Activated naive CD8-positive, alpha-beta T cell treated with anti-CD3 and anti-CD28 coated beads, Interleukin-2, amount 10 ng/mL, durations not matched to agents 7 days and 5 days (primary cell): ENCODE data around the gene FGF5. TPM values are rescaled to one million over a fixed set of nuclear protein-coding genes. Genes with fewer than 3 reads are reported as not detected.
"Not testable (repeated sequence)": the region's sequence is repeated elsewhere in the genome, so short reads cannot be mapped to it uniquely, and the experiment has no call there.

Experiments
- ATAC-seq: fragments of 150-1000 bp; cut with Tn5 transposase; one replicate; pipeline ENCODE4 v1.10.0; 2021; ENCODE audit warnings: low read depth, moderate library complexity
- POLR2A ChIA-PET: fragments of 350-600 bp; sonication (Branson Sonifier 250); formaldehyde crosslinking; loops from one replicate; lab custom pipeline; 2021; ENCODE audit warnings: antibody characterized with exemption; lab: Charles Lee
- DNase-seq: peaks from one replicate; pipeline ENCODE4 v3.0.0; 2021
- H3K27ac Mint-ChIP-seq: one replicate; pipeline ENCODE4 v1.8.0; 2022; ENCODE audit warnings: mild to moderate bottlenecking, mixed read lengths
- H3K27me3 Mint-ChIP-seq: one replicate; pipeline ENCODE4 v1.8.0; 2022; ENCODE audit warnings: mild to moderate bottlenecking, moderate library complexity, mixed read lengths
- H3K36me3 Mint-ChIP-seq: one replicate; pipeline ENCODE4 v1.8.0; 2021; ENCODE audit warnings: mild to moderate bottlenecking, mixed read lengths
- H3K4me1 Mint-ChIP-seq: one replicate; pipeline ENCODE4 v1.8.0; 2021; ENCODE audit warnings: mixed read lengths
- H3K4me3 Mint-ChIP-seq: one replicate; pipeline ENCODE4 v1.8.0; 2022; ENCODE audit warnings: mild to moderate bottlenecking, moderate library complexity, mixed read lengths
- H3K9me3 Mint-ChIP-seq: one replicate; pipeline ENCODE4 v1.8.0; 2021; ENCODE audit warnings: mixed read lengths
- total RNA-seq, 2 experiments: library from RNA; stranded (reverse); gene quantifications; one replicate each; pipeline ENCODE4 v1.2.3, GENCODE V29; 2021

The FGF5 gene
- total RNA-seq, 2 experiments from 2014 or later = not detected

GRCh38 chr4:80237992-80238391 is 28.5 kb upstream of the FGF5 start:
- Mint-ChIP-seq H3K4me1 (no peaks in the 10 kb centered on the region), H3K27ac (no peak overlapping the region), H3K4me3 (no peak overlapping the region), H3K36me3 (no peaks in the 10 kb centered on the region), H3K27me3 (no peaks in the 10 kb centered on the region), H3K9me3 (no peaks in the 10 kb centered on the region)
- POLR2A ChIA-PET = no interaction called here
- DNase-seq (no peak), ATAC-seq (no peak)

GRCh38 chr4:80239480-80240150 is 26.8 kb upstream of the FGF5 start:
- H3K27ac Mint-ChIP-seq = no peak overlapping the region
- no peak for ATAC-seq
- H3K27me3 Mint-ChIP-seq = no peaks in the 10 kb centered on the region
- no peaks in the 10 kb centered on the region for H3K4me1 Mint-ChIP-seq
- H3K36me3 Mint-ChIP-seq = no peaks in the 10 kb centered on the region
- H3K9me3 Mint-ChIP-seq = no peaks in the 10 kb centered on the region
- POLR2A ChIA-PET = no interaction called here
- no peak for DNase-seq
- no peak overlapping the region for H3K4me3 Mint-ChIP-seq

DNA sequence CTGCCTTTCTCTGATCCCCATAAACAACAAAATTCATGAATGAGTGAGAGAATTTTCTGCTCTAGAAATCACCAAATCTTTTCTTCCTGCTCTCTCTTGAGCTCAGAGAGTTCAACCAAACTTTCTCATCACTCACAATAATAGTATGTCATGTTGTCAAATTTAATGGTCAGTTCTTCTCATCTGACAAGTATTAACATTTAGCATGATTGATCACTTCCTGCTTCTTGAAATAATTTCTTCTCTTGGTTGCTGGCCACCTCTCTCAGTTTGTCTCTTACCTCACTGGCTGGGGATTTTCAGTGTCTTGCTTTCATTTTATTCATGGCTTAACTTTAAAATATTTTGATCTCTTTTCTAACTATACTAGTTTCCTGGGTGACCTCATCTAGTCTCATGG is 25.5 kb upstream of the FGF5 start:
- no peaks in the 10 kb centered on the region for H3K36me3 Mint-ChIP-seq
- H3K4me3 Mint-ChIP-seq = no peak overlapping the region
- H3K27ac Mint-ChIP-seq = no peak overlapping the region
- DNase-seq (no peak), ATAC-seq (no peak)
- no peaks in the 10 kb centered on the region for H3K9me3 Mint-ChIP-seq
- peaks cover 4% of the 10 kb centered on the region for H3K27me3 Mint-ChIP-seq
- POLR2A ChIA-PET = no interaction called here
- no peaks in the 10 kb centered on the region for H3K4me1 Mint-ChIP-seq

DNA sequence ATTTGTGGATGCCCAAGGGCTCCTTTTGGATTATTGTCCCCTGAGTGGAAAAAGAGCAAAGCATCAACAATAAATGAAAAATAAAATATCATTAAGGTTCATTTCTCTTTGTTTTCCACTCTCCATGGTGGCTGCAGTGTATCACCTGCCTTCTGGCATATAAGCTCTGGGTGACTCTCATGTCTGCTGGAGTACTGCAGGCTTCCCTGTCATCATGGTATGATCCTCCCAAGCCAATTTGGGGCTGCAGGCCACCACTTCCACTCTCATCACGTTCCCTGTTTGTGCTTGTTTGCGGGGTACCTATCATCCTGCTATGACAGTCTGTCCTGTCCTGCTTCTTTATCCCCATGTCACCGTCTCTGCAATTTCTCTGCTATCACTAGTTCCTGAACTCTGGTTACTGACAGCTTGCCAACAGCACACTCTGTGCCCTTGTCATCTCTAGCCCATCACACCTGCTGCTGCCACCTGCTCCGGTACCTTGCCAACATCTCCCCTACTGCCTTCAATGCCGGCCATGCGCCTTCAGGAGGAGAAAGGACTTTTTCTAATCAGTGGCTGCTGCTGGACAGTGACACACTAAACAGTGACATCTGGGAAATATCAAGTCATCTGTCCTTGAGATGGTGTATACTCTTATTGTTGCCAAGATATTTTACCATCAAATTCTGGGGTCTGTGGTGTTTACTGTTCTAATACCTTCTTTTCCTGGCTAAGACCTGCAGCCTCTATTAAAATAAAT is 23.0 kb upstream of the FGF5 start:
- DNase-seq = no peak
- POLR2A ChIA-PET = no interaction called here
- H3K4me1 Mint-ChIP-seq = no peaks in the 10 kb centered on the region
- no peaks in the 10 kb centered on the region for H3K9me3 Mint-ChIP-seq
- H3K27me3 Mint-ChIP-seq = peaks cover 11% of the 10 kb centered on the region
- H3K4me3 Mint-ChIP-seq = no peak overlapping the region
- H3K27ac Mint-ChIP-seq = no peak overlapping the region
- ATAC-seq = no peak
- H3K36me3 Mint-ChIP-seq = no peaks in the 10 kb centered on the region

GRCh38 chr4:80247484-80247883 is 19.0 kb upstream of the FGF5 start:
- H3K4me1 Mint-ChIP-seq = not testable (repeated sequence)
- peaks cover 21% of the 10 kb centered on the region for H3K27me3 Mint-ChIP-seq

GRCh38 chr4:80249144-80249543 is 17.3 kb upstream of the FGF5 start:
- Mint-ChIP-seq H3K4me1 (no peaks in the 10 kb centered on the region), H3K27me3 (peaks cover 21% of the 10 kb centered on the region), H3K9me3 (no peaks in the 10 kb centered on the region), H3K36me3 (no peaks in the 10 kb centered on the region), H3K4me3 (no peak overlapping the region), H3K27ac (no peak overlapping the region)
- DNase-seq = no peak
- no peak for ATAC-seq
- POLR2A ChIA-PET = no interaction called here

More at GRCh38 chr4:80247484-80247883, 19.0 kb upstream of the FGF5 start:
- DNase-seq, H3K9me3 Mint-ChIP-seq, H3K27ac Mint-ChIP-seq, POLR2A ChIA-PET, ATAC-seq, H3K4me3 Mint-ChIP-seq, H3K36me3 Mint-ChIP-seq: not testable (repeated sequence)

DNA sequence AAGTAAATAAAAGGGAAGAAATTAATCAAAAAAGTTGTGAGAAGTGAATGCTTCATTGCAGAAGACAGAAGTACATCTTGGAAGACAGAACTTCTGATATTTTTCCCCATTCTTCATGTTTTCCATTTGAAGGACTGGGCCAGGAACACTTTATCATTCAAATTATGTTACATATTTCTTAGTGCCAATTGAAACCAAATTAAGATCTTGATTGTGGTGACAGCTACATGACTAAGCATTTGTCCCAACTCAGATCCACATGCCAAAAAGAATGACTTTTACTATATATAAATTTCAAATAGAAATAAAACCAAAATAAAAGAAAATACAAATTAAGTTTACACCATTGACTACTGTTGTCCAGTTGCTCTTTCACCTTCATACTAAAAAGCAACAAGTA is 14.0 kb upstream of the FGF5 start:
- no peak overlapping the region for H3K4me3 Mint-ChIP-seq
- no peaks in the 10 kb centered on the region for H3K4me1 Mint-ChIP-seq
- peaks cover 20% of the 10 kb centered on the region for H3K27me3 Mint-ChIP-seq
- DNase-seq (no peak), ATAC-seq (no peak)
- H3K36me3 Mint-ChIP-seq = no peaks in the 10 kb centered on the region
- H3K27ac Mint-ChIP-seq = no peak overlapping the region
- POLR2A ChIA-PET = no interaction called here
- no peaks in the 10 kb centered on the region for H3K9me3 Mint-ChIP-seq

DNA sequence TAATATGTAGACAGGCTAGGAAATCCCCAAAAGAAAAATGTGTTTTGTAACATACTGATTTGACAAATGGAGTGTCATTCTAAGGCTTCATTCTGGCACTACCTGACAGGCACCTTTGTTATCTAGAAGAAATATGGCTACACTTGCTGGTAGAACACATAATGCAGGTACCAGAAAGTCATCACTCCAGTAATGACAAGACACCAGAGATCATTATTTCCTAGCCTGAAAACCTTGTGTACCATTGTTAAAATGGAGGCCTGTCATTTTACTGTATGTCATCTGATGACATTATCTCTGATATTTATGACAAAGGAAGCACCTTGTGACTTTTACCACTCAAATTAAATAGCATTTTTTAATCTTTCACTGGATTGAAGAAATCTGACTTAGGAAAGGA is 13.5 kb upstream of the FGF5 start:
- no peak overlapping the region for H3K27ac Mint-ChIP-seq
- no peaks in the 10 kb centered on the region for H3K36me3 Mint-ChIP-seq
- H3K27me3 Mint-ChIP-seq = peaks cover 21% of the 10 kb centered on the region
- ATAC-seq (no peak), DNase-seq (no peak)
- no peaks in the 10 kb centered on the region for H3K9me3 Mint-ChIP-seq
- POLR2A ChIA-PET = no interaction called here
- H3K4me3 Mint-ChIP-seq = no peak overlapping the region
- no peaks in the 10 kb centered on the region for H3K4me1 Mint-ChIP-seq

DNA sequence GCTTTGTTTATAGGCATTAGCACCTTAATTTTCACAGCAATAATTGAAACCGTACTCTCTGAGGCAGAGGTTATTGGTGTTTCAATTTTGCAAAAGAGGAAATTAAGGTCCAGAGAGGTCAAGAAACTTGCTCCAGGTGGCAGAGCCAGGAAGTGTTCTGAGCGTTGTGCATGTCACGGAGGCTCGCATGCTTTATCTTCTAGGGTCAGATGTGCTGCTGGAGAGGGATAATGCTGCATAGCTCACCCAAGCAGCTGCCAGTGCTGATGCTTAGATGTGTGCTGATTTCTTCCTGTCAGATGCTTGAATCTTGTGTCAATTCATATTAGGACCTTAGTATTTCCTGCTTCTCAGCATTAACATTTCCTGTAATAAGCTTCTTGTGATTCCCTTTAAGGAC is 13.0 kb upstream of the FGF5 start:
- no peaks in the 10 kb centered on the region for H3K9me3 Mint-ChIP-seq
- H3K4me1 Mint-ChIP-seq = no peaks in the 10 kb centered on the region
- no peak overlapping the region for H3K27ac Mint-ChIP-seq
- no peak overlapping the region for H3K4me3 Mint-ChIP-seq
- peaks cover 21% of the 10 kb centered on the region for H3K27me3 Mint-ChIP-seq
- H3K36me3 Mint-ChIP-seq = no peaks in the 10 kb centered on the region
- ATAC-seq (no peak), DNase-seq (no peak)
- POLR2A ChIA-PET = no interaction called here

GRCh38 chr4:80254114-80254513 is 12.3 kb upstream of the FGF5 start:
- ATAC-seq (no peak), DNase-seq (no peak)
- POLR2A ChIA-PET = no interaction called here
- Mint-ChIP-seq H3K36me3 (no peaks in the 10 kb centered on the region), H3K27ac (no peak overlapping the region), H3K4me1 (no peaks in the 10 kb centered on the region), H3K27me3 (peaks cover 22% of the 10 kb centered on the region), H3K9me3 (no peaks in the 10 kb centered on the region), H3K4me3 (no peak overlapping the region)

DNA sequence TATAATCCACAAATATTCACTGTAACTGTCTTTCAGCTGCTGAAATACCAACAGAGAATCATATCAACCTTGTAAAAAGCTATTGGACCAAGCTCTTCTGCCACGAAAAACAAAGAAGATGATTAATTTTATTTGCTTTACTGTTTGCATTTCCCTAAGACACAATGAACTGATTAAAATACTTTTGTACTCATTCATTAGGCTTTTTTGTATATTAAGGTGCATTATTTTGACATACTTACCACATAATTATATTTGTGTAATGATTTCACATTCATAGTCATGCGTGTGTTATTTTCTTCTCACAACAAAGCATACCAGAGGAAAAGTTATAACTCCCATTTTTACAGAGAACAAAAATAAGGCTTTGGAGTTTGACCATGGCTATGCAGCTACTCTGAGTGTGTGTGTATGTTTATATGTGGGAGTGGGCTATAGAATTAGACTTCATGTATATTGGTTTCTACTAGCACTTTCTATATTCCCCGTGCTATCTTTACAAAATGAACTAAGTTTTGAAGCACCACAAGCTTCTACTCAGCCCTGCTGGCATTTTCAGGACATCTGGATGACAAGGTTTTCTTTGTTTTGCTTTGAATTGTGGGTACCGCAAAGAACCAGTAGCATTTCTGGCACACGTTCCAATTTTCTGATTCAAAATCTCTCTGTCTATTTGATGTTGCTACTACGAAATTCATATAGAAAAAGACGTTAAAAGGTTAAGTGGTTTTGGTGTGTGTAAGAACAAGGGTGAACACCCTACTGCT is 11.0 kb upstream of the FGF5 start:
- Mint-ChIP-seq H3K27me3 (peaks cover 19% of the 10 kb centered on the region), H3K36me3 (no peaks in the 10 kb centered on the region), H3K4me3 (no peak overlapping the region), H3K4me1 (no peaks in the 10 kb centered on the region), H3K27ac (no peak overlapping the region), H3K9me3 (no peaks in the 10 kb centered on the region)
- DNase-seq (no peak), ATAC-seq (no peak)
- POLR2A ChIA-PET = no interaction called here

- no peaks in the 10 kb centered on the region for H3K36me3 Mint-ChIP-seq
- no peaks in the 10 kb centered on the region for H3K9me3 Mint-ChIP-seq
- no peak for DNase-seq
- H3K4me3 Mint-ChIP-seq = no peak overlapping the region
- H3K27me3 Mint-ChIP-seq = peaks cover 25% of the 10 kb centered on the region
- POLR2A ChIA-PET = no interaction called here
- no peak overlapping the region for H3K27ac Mint-ChIP-seq
- H3K4me1 Mint-ChIP-seq = no peaks in the 10 kb centered on the region
- ATAC-seq = no peak
These were observed 8.6 kb upstream of the FGF5 start for GRCh38 chr4:80257851-80258250.

DNA sequence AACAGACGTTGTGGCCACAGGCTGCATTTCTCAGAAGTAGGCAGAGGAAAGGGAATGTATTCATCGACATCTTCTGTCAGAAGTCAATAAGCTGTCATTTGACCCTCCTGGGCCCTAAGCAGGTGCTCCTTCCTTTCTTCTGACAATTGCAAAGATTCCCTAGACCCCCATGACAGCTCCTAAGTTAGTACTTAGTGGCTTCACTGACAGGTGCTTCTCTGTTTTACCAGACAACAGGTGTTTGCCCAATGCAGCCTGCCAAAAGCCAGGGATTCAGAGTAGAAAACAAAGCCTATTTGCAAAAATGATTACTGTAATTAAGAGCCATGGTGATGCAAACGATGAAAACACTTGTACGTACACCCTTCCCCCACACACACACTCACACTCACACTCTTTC is 7.5 kb upstream of the FGF5 start:
- ATAC-seq = no peak
- H3K27me3 Mint-ChIP-seq = peaks cover 36% of the 10 kb centered on the region
- peaks cover 2% of the 10 kb centered on the region for H3K4me1 Mint-ChIP-seq
- H3K36me3 Mint-ChIP-seq = no peaks in the 10 kb centered on the region
- POLR2A ChIA-PET = no interaction called here
- no peaks in the 10 kb centered on the region for H3K9me3 Mint-ChIP-seq
- DNase-seq = no peak
- H3K4me3 Mint-ChIP-seq = no peak overlapping the region
- no peak overlapping the region for H3K27ac Mint-ChIP-seq

- H3K27ac Mint-ChIP-seq = no peak overlapping the region
- H3K4me1 Mint-ChIP-seq = peaks cover 2% of the 10 kb centered on the region
- H3K4me3 Mint-ChIP-seq = no peak overlapping the region
- H3K27me3 Mint-ChIP-seq = peaks cover 44% of the 10 kb centered on the region
- DNase-seq (no peak), ATAC-seq (no peak)
- no peaks in the 10 kb centered on the region for H3K36me3 Mint-ChIP-seq
- no peaks in the 10 kb centered on the region for H3K9me3 Mint-ChIP-seq
- POLR2A ChIA-PET = no interaction called here
These were observed 6.6 kb upstream of the FGF5 start for GRCh38 chr4:80259817-80260216.
